Mucosa of gallbladder (tissue), 1 donor: ENCODE results near the gene TMEM89. TPM values are rescaled to one million over a fixed set of nuclear protein-coding genes. Genes with fewer than 3 reads are reported as not detected.

ENCODE experiments used
- DNase-seq: peaks from one replicate; pipeline ENCODE4 v3.0.0-alpha.2; 2020; ENCODE audit warnings: low spot score
- total RNA-seq: library from RNA; stranded (reverse); gene quantifications from one replicate; pipeline ENCODE4 v1.2.1, GENCODE V29; 2021
- donor health status: DM: no; HTN: no; CAD: no.

The TMEM89 gene
- total RNA-seq, 1 donor from 2014 or later = not detected

DNA sequence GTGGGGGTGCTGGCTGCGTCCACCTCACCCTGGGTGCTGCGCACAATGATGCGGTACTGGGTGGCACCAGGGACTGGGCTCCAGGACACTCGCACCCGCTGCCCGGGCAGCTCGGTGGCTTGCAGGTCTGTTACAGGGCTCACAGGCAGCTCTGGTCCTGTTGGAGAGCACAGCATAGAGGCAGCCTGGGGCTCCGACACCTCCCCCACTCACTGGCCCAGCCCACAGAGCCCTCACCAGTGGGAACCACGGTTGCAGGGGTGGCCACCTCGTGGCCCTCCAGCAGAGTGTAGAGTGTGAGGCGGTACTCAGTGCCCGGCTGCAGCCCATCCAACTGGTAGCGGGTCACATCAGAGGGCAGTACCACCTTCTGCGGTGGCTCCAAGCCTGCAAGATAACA, 30.1 kb downstream of the TMEM89 start:
- DNase-seq = no peak

DNA sequence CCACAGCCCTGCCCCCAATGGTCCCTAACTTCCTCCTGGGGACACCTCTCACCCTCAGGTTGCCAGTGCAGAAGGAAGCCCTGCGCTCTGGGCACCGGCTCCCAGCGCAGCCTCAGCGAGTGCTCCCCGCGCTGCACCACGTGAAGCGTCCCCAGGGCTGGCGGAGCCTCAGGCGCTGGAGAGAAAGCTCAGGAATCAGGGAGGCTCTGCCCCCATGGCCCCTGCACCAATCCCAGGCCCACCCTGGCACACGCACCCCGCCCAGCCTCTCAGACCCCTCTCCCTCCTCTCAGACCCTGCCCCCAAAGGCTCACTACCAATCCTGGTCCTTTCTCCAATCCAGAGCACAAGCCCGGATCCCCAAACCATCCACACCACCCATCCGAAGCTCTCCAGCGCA, 33.3 kb downstream of the TMEM89 start:
- no peak for DNase-seq

DNA sequence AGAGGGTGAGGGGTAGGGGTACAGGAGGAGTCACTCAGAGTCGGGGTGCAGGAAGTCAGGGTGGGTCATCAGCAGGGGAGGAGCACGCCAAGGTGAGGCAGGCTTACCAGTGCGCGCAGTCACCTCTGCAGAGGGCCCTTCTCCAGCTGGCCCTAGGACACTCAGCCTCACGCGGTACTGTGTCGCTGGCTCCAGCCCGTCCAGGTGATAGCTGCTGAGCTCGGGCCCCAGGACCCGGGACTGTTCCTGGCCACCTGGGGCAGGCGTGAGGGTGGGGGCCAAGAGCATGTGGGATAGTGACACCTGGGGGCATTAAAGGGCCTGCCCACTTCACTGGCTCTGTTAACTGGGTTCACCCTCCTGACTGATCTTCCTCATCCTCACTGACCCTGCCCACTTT, 33.9 kb downstream of the TMEM89 start:
- DNase-seq = no peak

DNA sequence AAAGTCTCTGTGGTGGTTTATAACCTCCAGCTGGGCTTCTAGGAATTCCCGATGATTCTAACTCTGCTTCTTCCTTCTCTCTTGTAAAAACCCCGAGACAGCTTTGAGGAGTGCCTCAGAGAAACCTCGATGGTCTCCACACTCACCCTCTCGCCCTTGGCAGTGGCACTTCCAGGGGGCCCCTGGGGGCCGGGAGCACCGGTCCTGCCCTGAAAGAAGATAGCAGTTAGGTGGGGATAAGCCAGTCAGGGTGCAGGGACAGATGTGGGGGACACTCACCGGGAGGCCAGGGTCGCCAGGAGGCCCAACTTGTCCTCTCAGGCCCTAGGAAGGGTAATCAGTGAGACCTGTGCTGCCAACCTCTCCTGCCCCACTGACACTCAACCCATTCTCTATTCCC, 36.2 kb downstream of the TMEM89 start:
- DNase-seq = no peak

DNA sequence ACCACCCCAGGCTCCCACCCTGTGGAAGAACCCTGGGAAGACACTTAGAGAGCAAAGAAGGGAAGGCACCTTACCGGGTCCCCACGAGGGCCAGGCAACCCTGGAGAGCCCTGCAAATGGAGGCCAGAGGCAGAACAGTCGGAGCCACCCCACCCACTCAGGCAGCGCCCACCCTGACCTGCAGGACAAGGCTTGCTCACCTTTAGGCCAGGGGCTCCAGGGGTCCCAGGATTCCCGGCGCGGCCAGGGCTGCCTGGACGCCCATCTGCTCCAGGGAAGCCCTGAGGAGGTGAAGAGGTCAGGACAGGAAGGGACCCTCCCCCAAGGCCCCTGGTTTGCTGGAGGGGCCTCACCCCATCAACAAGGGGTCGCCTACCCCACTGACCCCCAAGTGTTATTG, 36.7 kb downstream of the TMEM89 start:
- DNase-seq = no peak

DNA sequence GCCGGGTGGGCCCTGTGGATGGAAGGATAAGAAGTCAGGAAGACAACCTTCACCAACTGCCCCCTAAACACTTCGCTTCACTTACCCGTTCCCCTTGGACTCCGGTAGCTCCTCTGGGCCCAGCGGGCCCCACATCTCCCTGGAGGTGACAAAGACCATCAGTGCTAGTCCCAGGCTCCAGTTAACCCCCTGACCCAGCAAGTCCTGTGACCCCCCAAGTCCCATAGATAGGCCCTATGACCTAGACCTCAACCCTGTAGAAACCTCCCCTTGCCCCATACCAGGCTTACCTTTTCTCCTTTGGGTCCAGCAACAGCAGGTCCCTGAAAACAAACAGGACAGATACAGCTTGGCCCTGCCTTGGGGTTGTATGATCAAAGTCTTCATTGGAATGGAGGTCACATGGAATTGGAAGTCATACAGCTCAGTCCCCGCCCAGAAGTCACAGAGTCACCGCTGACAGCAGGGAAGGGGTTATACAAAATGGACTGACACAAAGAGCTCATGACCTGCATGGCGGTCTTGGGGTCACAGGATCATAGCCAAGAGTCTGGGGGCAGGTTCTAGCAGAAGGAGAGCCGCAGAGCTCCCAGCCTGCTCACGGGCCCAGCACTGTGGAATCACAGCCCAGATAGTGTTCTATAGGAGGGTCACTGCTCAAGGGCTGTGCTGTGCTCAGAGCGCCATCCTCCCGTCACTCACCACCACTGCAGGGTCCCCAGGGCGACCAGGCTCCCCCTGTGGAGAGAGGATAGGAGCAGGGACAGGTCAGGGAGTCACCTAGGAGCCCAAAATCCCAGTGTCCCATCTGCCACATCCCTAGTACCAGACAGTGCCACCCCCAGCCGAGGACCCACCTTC, 39.7 kb downstream of the TMEM89 start:
- no peak for DNase-seq

DNA sequence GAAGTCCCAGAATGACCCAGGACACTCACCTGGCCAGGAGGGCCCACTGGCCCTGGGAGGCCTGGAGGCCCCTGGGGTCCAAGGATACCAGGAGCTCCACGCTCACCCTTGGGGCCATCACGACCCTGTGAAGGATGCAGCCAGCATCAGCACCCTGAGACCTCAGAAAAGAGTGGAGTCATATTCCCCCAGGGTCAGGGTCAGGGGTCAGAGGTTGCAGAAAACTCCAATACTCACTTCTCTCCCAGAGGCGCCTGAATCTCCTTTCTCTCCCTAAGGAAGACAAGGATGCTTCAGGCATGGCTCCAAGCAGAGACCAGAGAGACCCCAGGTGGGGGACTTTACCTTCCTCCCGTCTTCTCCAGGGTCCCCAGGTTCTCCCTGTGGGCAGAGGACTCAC, 44.9 kb downstream of the TMEM89 start:
- DNase-seq = no peak

DNA sequence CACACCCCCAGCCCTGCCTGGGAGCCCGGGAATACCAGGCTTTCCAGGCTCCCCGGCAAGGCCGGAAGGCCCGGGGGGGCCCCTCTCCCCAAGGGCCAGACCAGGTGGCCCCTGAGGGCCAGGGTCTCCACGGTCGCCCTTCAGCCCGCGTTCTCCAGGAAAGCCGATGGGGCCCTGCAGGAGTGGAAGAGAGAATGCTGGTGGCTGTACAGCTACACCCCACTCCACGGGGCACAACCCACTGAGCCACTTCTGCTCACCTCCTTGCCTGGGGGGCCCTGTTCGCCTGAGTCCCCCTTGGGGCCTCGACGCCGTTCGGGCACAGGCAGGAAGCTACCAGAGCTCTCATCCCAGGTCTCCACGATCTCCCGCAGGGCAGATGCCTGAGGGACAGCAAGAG, 46.2 kb downstream of the TMEM89 start:
- DNase-seq = no peak

DNA sequence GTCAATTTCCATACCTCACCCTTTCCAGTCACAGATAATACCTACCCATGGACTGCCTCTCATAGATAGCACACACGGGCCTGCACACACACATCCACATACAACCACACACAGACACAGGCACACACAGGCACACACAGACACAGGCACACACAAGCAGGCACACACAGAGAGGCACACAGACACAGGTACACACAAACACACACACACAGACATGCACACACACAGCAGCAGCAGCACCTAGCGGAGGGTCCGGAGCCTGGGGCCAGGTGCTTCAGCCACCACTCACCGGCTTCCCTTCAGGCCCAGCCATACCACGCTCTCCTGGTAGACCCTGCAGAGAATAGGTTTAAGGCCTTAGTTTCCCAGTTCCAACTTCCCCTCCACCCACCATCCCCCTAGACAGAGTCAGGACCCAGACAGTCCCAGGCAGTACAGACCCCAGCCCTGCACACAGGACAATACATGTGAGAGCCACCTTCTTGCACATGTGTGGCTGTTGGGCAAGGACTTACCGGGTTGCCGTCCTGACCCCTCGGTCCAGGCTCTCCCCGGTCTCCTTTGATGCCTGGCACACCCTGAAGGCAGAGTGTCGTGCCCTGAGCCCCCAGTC, 47.5 kb downstream of the TMEM89 start:
- DNase-seq = no peak

DNA sequence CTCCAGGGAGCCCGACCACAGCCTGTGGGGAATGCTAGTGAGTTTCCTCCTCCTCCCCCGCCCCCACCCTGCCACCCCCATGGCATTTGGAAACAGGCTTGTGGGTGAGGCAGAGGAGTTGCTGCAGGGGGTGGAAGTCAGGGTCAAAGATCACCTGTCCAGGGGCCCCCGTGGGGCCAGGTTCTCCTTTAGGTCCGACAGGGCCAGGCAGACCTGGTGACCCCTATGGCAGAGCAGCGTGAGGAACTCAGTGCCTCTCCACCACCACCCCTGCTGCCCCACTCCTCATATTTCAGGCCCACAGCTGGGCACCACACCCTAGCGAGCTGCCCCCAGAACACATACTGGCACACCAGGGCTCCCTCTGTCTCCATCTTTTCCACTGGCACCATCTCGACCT, 49.1 kb downstream of the TMEM89 start:
- DNase-seq = no peak

DNA sequence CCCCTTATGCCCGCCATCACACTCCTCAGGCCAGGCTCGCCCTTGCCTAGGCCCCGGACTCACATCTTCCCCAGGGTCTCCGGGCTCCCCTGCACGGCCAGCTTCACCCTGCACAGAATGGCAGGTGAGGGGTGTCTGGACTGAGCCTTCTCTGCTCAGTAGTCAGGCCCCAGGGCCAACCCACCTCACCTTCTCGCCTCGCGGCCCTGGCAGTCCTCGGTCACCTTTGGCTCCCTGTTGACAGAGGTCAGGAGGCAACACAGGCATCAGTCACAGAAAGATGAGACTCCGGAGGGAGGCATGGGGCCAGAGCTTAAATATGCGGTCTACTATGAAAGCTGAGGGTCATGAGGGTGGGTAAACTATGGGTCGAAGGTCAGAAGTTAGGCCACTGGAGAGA, 49.6 kb downstream of the TMEM89 start:
- no peak for DNase-seq

Other genes starting within 250 kb of the TMEM89 start
- not detected for gene FBXW12, start 249.6 kb downstream of the TMEM89 start, total RNA-seq
- gene PLXNB1, start 191.7 kb downstream of the TMEM89 start, total RNA-seq = 257 TPM
- gene CCDC51, start 181.7 kb downstream of the TMEM89 start, total RNA-seq = 10.1 TPM
- gene TMA7, start 181.5 kb downstream of the TMEM89 start, total RNA-seq = 165 TPM
- gene ATRIP, start 175.0 kb downstream of the TMEM89 start, total RNA-seq = 4.6 TPM
- 181 TPM for gene SHISA5, start 117.6 kb downstream of the TMEM89 start, total RNA-seq
- gene PFKFB4, start 65.0 kb downstream of the TMEM89 start, total RNA-seq = 4.3 TPM
- not detected for gene UCN2, start 58.0 kb downstream of the TMEM89 start, total RNA-seq
- 9.4 TPM for gene COL7A1, start 26.4 kb downstream of the TMEM89 start, total RNA-seq
- gene UQCRC1, start 12.1 kb downstream of the TMEM89 start, total RNA-seq = 193 TPM
- gene SLC26A6, start 13.7 kb upstream of the TMEM89 start, total RNA-seq = 31.1 TPM
- gene CELSR3, start 41.1 kb upstream of the TMEM89 start, total RNA-seq = 0.75 TPM
- 42.3 TPM for gene NCKIPSD, start 64.1 kb upstream of the TMEM89 start, total RNA-seq
- 98.3 TPM for gene IP6K2, start 95.5 kb upstream of the TMEM89 start, total RNA-seq
- gene PRKAR2A, start 226.1 kb upstream of the TMEM89 start, total RNA-seq = 61.9 TPM